K562 (cell line): Measurements from ENCODE around the gene MYMX. TPM values are rescaled to one million over a fixed set of nuclear protein-coding genes. Genes with fewer than 3 reads are reported as not detected.

Experiments used
- BCOR ChIP-seq: fragments of 450-650 bp; IDR thresholded peaks from 2 replicates; pipeline ENCODE4 v1.6.1; 2016
- CHD7 ChIP-seq: fragments of 200-600 bp; sonication (generic); IDR thresholded peaks from one replicate; pipeline ENCODE4 v1.6.1; 2012; ENCODE audit warnings: mild to moderate bottlenecking, low read depth, low read length, inconsistent platforms
- KAT2B ChIP-seq: IDR thresholded peaks from one replicate; pipeline ENCODE4 v1.6.1; 2012; ENCODE audit warnings: low read depth, mild to moderate bottlenecking, control low read depth, inconsistent platforms, low read length, moderate library complexity
- KAT7 ChIP-seq: sonication (generic); formaldehyde crosslinking; IDR thresholded peaks from 2 replicates; pipeline ENCODE4 v1.8.0; 2022; ENCODE audit warnings: missing genetic modification reagents, mild to moderate bottlenecking, borderline replicate concordance
- KAT8 ChIP-seq: fragments of 450-650 bp; IDR thresholded peaks from 2 replicates; pipeline ENCODE4 v1.6.1; 2016; ENCODE audit warnings: low read depth, mild to moderate bottlenecking
- KDM1A ChIP-seq, 2 experiments: fragments of 450-650 bp; IDR thresholded peaks; 2 replicates each; pipeline ENCODE4 v1.6.1; 2016; ENCODE audit warnings: mild to moderate bottlenecking in 2 of 2
- RBM25 ChIP-seq: fragments of 200-400 bp; formaldehyde crosslinking; IDR thresholded peaks from 2 replicates; pipeline ENCODE4 v1.6.1; 2018; ENCODE audit warnings: low read length, low read depth, moderate library complexity; ENCODE audit not compliant: severe bottlenecking
- UBTF ChIP-seq, 2 experiments: IDR thresholded peaks; 2 replicates each; pipeline ENCODE4 v1.6.1; 2012; ENCODE audit warnings: improper control_type of control experiment in 2 of 2, low read depth in 2 of 2, low read length in 2 of 2, borderline replicate concordance in 1 of 2
- ZNF124 ChIP-seq: sonication (generic); formaldehyde crosslinking; IDR thresholded peaks from 2 replicates; pipeline ENCODE4 v1.8.1; 2022; ENCODE audit warnings: missing genetic modification reagents
- ZNF740 ChIP-seq, 3 experiments: fragments of 200-800 bp in 1 of 3; sonication (Bioruptor generic) in 1 of 3; sonication (generic) in 1 of 3; formaldehyde crosslinking in 1 of 3; IDR thresholded peaks; 2 replicates each; pipeline versions ENCODE4 v1.6.1 to v1.8.0; 2016 to 2022; ENCODE audit warnings: mild to moderate bottlenecking in 2 of 3, missing compliant biosample characterization in 2 of 3, missing genetic modification characterization in 2 of 3, missing genetic modification reagents in 1 of 3
- ZNF77 ChIP-seq: fragments of 250-450 bp; sonication (Bioruptor Pico); IDR thresholded peaks from 2 replicates; pipeline ENCODE4 v1.5.0; 2020
- polyA plus RNA-seq, 8 experiments: library from polyadenylated mRNA; depleted of rRNA in 4 of 8; stranded (reverse) in 5 of 8; unstranded in 3 of 8; fragments of >200 nt; fragmentation: Nextera tagmentation in 2 of 8; fragmentation: Illumina TruSeq in 1 of 8; extraction: Ambion mirVana in 2 of 8; extraction: Trizol in 1 of 8; gene quantifications; 2 replicates each; pipeline versions ENCODE4 v1.2.1 to v1.2.3, GENCODE V29; 2011 to 2014; ENCODE audit warnings: inconsistent platforms in 1 of 8, missing spikeins in 1 of 8
- total RNA-seq, 7 experiments: library from RNA; depleted of rRNA in 6 of 7; stranded (reverse); fragments of >200 nt in 6 of 7; fragmentation: Illumina TruSeq in 2 of 7; extraction: Trizol in 2 of 7; gene quantifications; 2 replicates each; pipeline versions ENCODE4 v1.2.1 to v1.2.3, GENCODE V29; 2011 to 2021; ENCODE audit warnings: low replicate concordance in 1 of 7

Gene MYMX
- total and polyA plus RNA-seq, 9 of the 15 experiments (the other 6 are each of a cell fraction or from before 2014, with no cell fraction given) = 0.12 TPM; not detected in 8

GRCh38 chr6:44224029-44224964, 7.6 kb downstream of the MYMX start (continued):
- no peak for TF ChIP-seq CHD7
- TF ChIP-seq KDM1A (IDR thresholded peaks at IDR 0.05) = peak; percentile 37 to 75; a peak in 3 of 4 replicates
- no peak for TF ChIP-seq ZNF124 (CRISPR knock-in tag)
- TF ChIP-seq KAT8 = no peak
- no peak for TF ChIP-seq KAT2B
- TF ChIP-seq ZNF740 (CRISPR knock-in tag; IDR thresholded peaks at IDR 0.05) = no peak
- no peak for TF ChIP-seq ZNF740 (tag; IDR thresholded peaks at IDR 0.05)
- TF ChIP-seq UBTF (IDR thresholded peaks at IDR 0.05; ENCODE audit: borderline replicate concordance in 1 of 2, low read depth in 2 of 2, low read length in 2 of 2) = 0 out of 4 replicates have a peak, but pooled peaks of 1 of the 2 experiments have one; percentile 51
- no peak for TF ChIP-seq ZNF77 (CRISPR knock-in tag)
- TF ChIP-seq BCOR = peak; percentile 90
- TF ChIP-seq RBM25 = peak; percentile 85
- peak; percentile 82; the same call in 1 of the 2 replicates for TF ChIP-seq KAT7 (CRISPR knock-in tag)
